Heart left ventricle (tissue), 16 donors: Measurements from ENCODE around the gene ENTHD1. TPM values are rescaled to one million over a fixed set of nuclear protein-coding genes. Genes with fewer than 3 reads are reported as not detected.

Source experiments
- ATAC-seq, 4 donors: fragments of 200-7000 bp; cut with Tn5 transposase; one replicate each; pipeline ENCODE4 v1.9.1; 2020 to 2022; ENCODE audit warnings: moderate library complexity in 4 of 4, mild to moderate bottlenecking in 3 of 4, moderate number of reproducible peaks in 1 of 4
- DNase-seq, 5 donors: peaks; one replicate each; pipeline ENCODE4 v3.0.0-alpha.2; 2020
- H3K27ac ChIP-seq, 12 donors: fragments of 200-600 bp; sonication (generic) in 4 of 12; one replicate each; pipeline versions ENCODE4 v1.5.0 to v1.8.0; 2016 to 2022; ENCODE audit warnings: mild to moderate bottlenecking in 2 of 12
- H3K27me3 ChIP-seq, 9 donors: fragments of 200-600 bp; sonication (generic) in 2 of 9; one replicate each; pipeline versions ENCODE4 v1.5.1 to v1.8.0; 2016 to 2022; ENCODE audit warnings: mild to moderate bottlenecking in 3 of 9
- H3K36me3 ChIP-seq, 9 donors: fragments of 200-600 bp; sonication (generic) in 2 of 9; one replicate each; pipeline versions ENCODE4 v1.5.0 to v1.8.0; 2018 to 2022; ENCODE audit warnings: mild to moderate bottlenecking in 2 of 9
- H3K4me1 ChIP-seq, 12 donors: fragments of 200-600 bp; sonication (generic) in 4 of 12; one replicate each; pipeline versions ENCODE4 v1.5.0 to v1.8.0; 2016 to 2022; ENCODE audit warnings: mild to moderate bottlenecking in 3 of 12
- H3K4me3 ChIP-seq, 12 donors: fragments of 200-600 bp; sonication (generic) in 4 of 12; one replicate each; pipeline versions ENCODE4 v1.5.0 to v1.8.0; 2017 to 2022; ENCODE audit warnings: mild to moderate bottlenecking in 9 of 12, moderate library complexity in 4 of 12
- H3K9me3 ChIP-seq, 12 donors: fragments of 200-600 bp; sonication (generic) in 4 of 12; one replicate each; pipeline versions ENCODE4 v1.5.0 to v1.8.0; 2016 to 2022; ENCODE audit warnings: mild to moderate bottlenecking in 1 of 12
- POLR2A ChIP-seq, 2 donors: fragments of 450-650 bp; IDR thresholded peaks; one replicate each; pipeline ENCODE4 v1.6.1; 2017; ENCODE audit warnings: antibody characterized with exemption in 2 of 2, mild to moderate bottlenecking in 2 of 2, moderate library complexity in 2 of 2
- WGBS, 4 donors: extraction: QIAGEN DNeasy Blood & Tissue Kit in 2 of 4; methylation state at CpG; one replicate each; pipeline versions ENCODE4 v1.1.5 to v1.1.7; 2013 to 2018; 5-methylcytosine and 5-hydroxymethylcytosine counted together
- intact Hi-C, 10 donors: fragments of 100-400 bp; cut with DNase I; formaldehyde crosslinking; loops; one replicate each; pipeline versions ENCODE4 v1.11.1 to v1.14.2; 2022
- polyA plus RNA-seq, 2 donors: library from polyadenylated mRNA; stranded (reverse); fragments of 200-250 nt; gene quantifications; one replicate each; pipeline ENCODE4 v1.2.3, GENCODE V29; 2013
- total RNA-seq, 9 donors: library from RNA; depleted of rRNA in 2 of 9; stranded (reverse); fragments of >200 nt in 2 of 9; fragmentation: NEBNext Ultra II Directional in 3 of 9; extraction: Animal tissue kit (Norgen Biotek cat#: 25700) in 3 of 9; gene quantifications; one replicate each; pipeline versions ENCODE4 v1.1.0 to v1.2.4, GENCODE V29; 2016 to 2023
- TF ChIP-seq, protein P1 (sequence below), 12 donors: fragments of 200-600 bp; sonication (generic) in 4 of 12; IDR thresholded peaks; one replicate each; pipeline versions ENCODE4 v1.5.0 to v1.8.0; 2018 to 2022; ENCODE audit warnings: antibody characterized with exemption in 12 of 12, mild to moderate bottlenecking in 5 of 12
- donor health status: ischemic (EF 13 %, LVEDD 7.1; RV severe dilation, severe dysfunction).
- donor health status: healthy with polysubstance abuse.
- donor health status: DM: no; HTN: yes; CAD: no.
- donor health status: DM: no; HTN: no; CAD: no.
- donor health status: ischemic (EF 25% LVEDD 6.9; RV normal size, moderate dysfunction).
- donor health status: ischemic (EF 25% LVEDD 5.7; RV mildly dilated, moderate dysfunction).
- donor health status: healthy.
- donor health status: DM: yes; HTN: yes; CAD: no.
- donor health status: ischemic (EF 35%, LVEDD 5.7; RV mildly dilated, moderate dysfunction).
- donor health status: nonischemic (EF 11% LVEDD 7.7; RV severe dilation, severe dysfunction).
- donor health status: DM: yes; HTN: yes; CAD: no.
- donor health status: PGD.
- donor health status: ischemic (EF 29% LVEDD 5.4; RV normal size, mild dysfunction).
- donor health status: nonischemic (EF 23%, LVEDD 6.1; RV moderate dilation, normal function).

ENTHD1 gene
- total and polyA plus RNA-seq, 11 donors: not detected

DNA sequence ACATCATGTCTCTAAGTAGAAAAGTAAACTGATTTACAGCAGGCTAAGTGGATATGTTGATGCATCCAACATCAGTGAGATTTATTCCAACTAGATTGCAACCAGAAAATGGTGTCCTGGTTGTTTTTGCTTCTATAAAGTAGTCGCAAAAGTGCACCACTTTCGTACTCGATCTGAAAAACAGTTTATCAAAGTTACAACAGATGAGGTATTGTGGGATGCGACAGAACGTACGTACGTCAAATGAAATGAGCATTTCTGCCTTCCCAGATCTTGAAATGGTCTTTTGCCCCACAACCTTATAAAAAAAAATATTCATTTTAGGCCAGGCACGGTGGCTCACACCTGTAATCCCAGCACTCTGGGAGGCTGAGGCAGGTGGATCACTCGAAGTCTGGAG lies 21.0 kb upstream of the ENTHD1 start:
- DNase-seq: no peak
- Histone ChIP-seq H3K4me3 (no peak overlapping the region), H3K36me3 (no peaks in the 10 kb centered on the region), H3K27me3 (peaks cover 0 to 57% (median 5%) of the 10 kb centered on the region in 9 donors), H3K9me3 (no peaks in the 10 kb centered on the region), H3K4me1 (peaks cover 0 to 9% (median 0%) of the 10 kb centered on the region in 12 donors), H3K27ac (no peak overlapping the region)
- WGBS, 4 donors: 88 to 94% (median 91%) methylated on average over 9 of the region's 9 CpGs
- no peak for ATAC-seq
- intact Hi-C loops: no loop called here
- TF ChIP-seq, protein P1, sequence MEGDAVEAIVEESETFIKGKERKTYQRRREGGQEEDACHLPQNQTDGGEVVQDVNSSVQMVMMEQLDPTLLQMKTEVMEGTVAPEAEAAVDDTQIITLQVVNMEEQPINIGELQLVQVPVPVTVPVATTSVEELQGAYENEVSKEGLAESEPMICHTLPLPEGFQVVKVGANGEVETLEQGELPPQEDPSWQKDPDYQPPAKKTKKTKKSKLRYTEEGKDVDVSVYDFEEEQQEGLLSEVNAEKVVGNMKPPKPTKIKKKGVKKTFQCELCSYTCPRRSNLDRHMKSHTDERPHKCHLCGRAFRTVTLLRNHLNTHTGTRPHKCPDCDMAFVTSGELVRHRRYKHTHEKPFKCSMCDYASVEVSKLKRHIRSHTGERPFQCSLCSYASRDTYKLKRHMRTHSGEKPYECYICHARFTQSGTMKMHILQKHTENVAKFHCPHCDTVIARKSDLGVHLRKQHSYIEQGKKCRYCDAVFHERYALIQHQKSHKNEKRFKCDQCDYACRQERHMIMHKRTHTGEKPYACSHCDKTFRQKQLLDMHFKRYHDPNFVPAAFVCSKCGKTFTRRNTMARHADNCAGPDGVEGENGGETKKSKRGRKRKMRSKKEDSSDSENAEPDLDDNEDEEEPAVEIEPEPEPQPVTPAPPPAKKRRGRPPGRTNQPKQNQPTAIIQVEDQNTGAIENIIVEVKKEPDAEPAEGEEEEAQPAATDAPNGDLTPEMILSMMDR (IDR thresholded peaks at IDR 0.05): no peak
- no peak for TF ChIP-seq POLR2A (IDR thresholded peaks at IDR 0.05)

DNA sequence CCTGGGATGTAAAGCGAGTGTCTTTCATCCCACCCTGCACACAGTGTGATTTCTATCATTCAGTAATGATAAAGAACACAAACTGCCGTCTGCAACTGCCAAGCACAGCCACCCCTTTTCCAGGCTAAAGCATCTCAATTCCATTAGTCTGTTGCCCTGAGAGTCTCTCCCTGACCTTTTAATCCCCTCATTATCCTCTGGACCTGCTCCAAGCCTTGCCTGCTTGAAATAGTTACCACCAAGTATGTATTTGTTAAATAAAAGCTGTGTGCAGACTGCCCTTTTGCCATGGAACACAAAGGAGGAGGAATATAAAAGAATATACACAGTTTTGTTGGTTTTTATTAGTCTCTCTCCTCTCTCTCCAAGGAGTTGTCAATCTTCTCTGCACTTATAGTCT lies 20.3 kb upstream of the ENTHD1 start:
- no peak for TF ChIP-seq POLR2A (IDR thresholded peaks at IDR 0.05)
- TF ChIP-seq, protein P1 (IDR thresholded peaks at IDR 0.05): no peak
- H3K36me3 ChIP-seq: no peaks in the 10 kb centered on the region
- ATAC-seq (no peak), DNase-seq (no peak)
- H3K9me3 ChIP-seq: no peaks in the 10 kb centered on the region
- intact Hi-C loops: no loop called here
- no peak overlapping the region for H3K4me3 ChIP-seq
- 47 to 58% (median 48%) methylated on average over 2 of the region's 2 CpGs for WGBS, 4 donors
- H3K27me3 ChIP-seq: peaks cover 0 to 58% (median 5%) of the 10 kb centered on the region in 9 donors
- H3K27ac ChIP-seq: no peak overlapping the region
- peaks cover 0 to 9% (median 0%) of the 10 kb centered on the region in 12 donors for H3K4me1 ChIP-seq

DNA sequence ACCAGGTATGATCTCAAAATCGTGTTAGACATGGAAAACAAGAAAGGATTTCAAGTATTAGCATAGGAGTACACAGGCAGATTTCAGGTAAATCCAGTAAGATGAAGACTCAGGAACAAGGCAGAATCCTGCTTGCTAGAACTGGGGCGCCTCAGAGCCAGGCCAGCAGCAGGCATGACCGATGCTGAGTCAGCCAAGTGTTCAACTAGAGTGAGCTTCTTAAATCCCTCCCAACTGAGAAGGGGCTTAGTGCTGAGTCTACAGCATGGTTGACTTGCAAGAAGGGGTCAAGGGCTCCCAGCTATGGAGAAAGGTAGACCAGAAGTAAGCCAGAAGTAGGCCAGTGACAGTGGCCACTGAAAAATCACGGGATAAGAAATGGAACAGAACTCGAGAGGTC lies 19.8 kb upstream of the ENTHD1 start:
- no peak for ATAC-seq
- no peak for TF ChIP-seq POLR2A (IDR thresholded peaks at IDR 0.05)
- Histone ChIP-seq H3K27ac (no peak overlapping the region), H3K4me1 (peaks cover 0 to 5% (median 0%) of the 10 kb centered on the region in 12 donors), H3K27me3 (peaks cover 0 to 61% (median 5%) of the 10 kb centered on the region in 9 donors), H3K9me3 (no peaks in the 10 kb centered on the region), H3K36me3 (no peaks in the 10 kb centered on the region), H3K4me3 (no peak overlapping the region)
- WGBS, 4 donors: 79 to 88% (median 87%) methylated on average over 5 of the region's 5 CpGs
- DNase-seq: no peak
- intact Hi-C loops: no loop called here

DNA sequence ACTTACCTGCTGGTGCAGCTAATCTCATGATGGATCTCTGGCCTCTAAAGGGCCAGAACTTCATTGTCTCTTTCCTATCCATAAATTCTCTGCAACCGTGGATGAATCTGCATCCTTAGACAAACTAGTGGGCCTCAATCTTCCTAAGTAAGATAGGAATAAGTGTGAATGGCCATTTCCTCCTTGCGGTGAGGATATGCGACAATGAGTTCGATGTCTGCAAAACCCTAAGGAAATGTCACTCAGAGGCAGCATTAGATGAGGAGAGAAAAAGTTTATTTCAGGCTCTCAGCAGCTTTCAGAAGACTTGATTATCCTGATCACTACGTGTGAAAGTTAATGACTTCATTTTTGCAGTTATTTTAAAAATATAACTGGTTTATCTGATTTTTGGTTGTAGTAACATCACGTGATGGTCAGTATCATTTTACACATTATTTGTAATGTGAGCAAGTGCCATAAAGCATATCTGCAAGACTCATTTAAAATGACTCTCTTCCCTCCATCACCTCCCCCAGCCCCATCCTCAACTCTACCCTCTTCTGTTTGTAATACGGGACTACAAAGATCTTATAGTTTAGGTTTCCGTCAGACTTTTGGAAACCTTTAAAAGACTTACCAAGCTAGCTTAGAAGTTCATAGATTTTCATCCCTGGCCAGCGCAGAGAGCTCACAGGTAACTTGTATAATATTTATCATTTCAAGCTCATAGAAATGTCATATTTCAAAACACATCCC lies 17.5 kb upstream of the ENTHD1 start:
- Histone ChIP-seq H3K27me3 (peaks cover 0 to 73% (median 5%) of the 10 kb centered on the region in 9 donors), H3K9me3 (no peaks in the 10 kb centered on the region), H3K36me3 (no peaks in the 10 kb centered on the region), H3K27ac (peak overlapping the region in 1 of 12 donors; percentile 48), H3K4me1 (no peaks in the 10 kb centered on the region), H3K4me3 (no peak overlapping the region)
- WGBS, 4 donors: 59 to 66% (median 62%) methylated on average over 9 of the region's 9 CpGs
- intact Hi-C loops: no loop called here
- no peak for ATAC-seq
- no peak for TF ChIP-seq POLR2A (IDR thresholded peaks at IDR 0.05)
- TF ChIP-seq, protein P1 (IDR thresholded peaks at IDR 0.05): no peak
- no peak for DNase-seq
